GM10248 (cell line): Measurements from ENCODE around the gene ALKBH6.

Experiments
- CTCF ChIA-PET: fragments of 300-600 bp; sonication (Branson Sonifier 250); formaldehyde crosslinking; extraction: SDS; loops from one replicate; lab custom pipeline; 2021; ENCODE audit warnings: antibody characterized with exemption; lab: Yijun Ruan, JAX
- POLR2A ChIA-PET: fragments of 350-650 bp; sonication (Branson Sonifier 250); formaldehyde crosslinking; extraction: SDS; loops from one replicate; lab custom pipeline; 2020; ENCODE audit warnings: antibody characterized with exemption; lab: Yijun Ruan, JAX
- DNase-seq: peaks from one replicate; pipeline ENCODE4 v3.0.0; 2012; ENCODE audit errors: extremely low spot score
- TF ChIP-seq, protein P1 (sequence below): IDR thresholded peaks from 2 replicates; pipeline ENCODE4 v1.5.1; 2012; ENCODE audit warnings: mild to moderate bottlenecking, low read depth; ENCODE audit errors: extremely low read depth, missing control alignments, control extremely low read depth

ALKBH6 gene

DNA sequence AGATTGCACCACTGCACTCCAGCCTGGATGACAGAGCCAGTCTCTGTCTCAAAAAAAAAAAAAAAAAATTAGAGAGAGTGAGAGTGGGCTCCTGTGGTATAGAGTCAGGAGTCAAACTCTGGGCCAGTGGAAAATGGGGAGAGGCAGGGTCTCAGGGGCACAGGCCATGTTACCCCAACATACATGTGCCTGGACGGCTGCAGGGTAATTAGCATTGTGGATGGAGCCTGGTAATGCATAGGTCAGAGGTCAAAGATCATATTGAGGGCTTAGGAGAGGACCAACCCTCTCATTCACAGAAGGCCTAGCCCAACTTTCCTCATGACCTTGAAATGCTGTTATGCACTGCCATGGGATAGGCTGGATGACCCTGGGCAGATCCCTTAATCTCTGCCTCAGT, 11.5 kb upstream of the ALKBH6 start:
- TF ChIP-seq, protein P1, sequence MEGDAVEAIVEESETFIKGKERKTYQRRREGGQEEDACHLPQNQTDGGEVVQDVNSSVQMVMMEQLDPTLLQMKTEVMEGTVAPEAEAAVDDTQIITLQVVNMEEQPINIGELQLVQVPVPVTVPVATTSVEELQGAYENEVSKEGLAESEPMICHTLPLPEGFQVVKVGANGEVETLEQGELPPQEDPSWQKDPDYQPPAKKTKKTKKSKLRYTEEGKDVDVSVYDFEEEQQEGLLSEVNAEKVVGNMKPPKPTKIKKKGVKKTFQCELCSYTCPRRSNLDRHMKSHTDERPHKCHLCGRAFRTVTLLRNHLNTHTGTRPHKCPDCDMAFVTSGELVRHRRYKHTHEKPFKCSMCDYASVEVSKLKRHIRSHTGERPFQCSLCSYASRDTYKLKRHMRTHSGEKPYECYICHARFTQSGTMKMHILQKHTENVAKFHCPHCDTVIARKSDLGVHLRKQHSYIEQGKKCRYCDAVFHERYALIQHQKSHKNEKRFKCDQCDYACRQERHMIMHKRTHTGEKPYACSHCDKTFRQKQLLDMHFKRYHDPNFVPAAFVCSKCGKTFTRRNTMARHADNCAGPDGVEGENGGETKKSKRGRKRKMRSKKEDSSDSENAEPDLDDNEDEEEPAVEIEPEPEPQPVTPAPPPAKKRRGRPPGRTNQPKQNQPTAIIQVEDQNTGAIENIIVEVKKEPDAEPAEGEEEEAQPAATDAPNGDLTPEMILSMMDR, result no peak
- ChIA-PET CTCF (no interaction called here), POLR2A (no interaction called here)

DNA sequence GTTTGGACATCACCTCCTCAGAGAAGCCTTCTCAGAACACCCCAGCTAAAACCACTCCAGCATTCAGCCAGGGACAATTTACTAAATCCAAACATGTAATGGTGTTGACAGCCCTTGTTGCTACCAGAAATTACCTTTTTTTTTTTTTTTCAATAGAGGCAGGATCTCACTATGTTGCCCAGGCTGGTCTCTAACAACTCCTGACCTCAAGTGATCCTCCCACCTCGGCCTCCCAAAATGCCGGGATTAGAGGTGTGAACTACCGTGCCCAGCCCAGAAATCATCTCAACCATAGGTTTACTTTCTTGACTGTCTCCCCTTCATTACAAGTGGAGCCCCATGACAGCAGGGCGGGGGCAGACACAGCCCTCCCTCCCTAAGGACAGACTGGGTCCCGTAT, 9.4 kb upstream of the ALKBH6 start:
- POLR2A ChIA-PET, result no interaction called here

More for the DNA sequence above, 11.5 kb upstream of the ALKBH6 start:
- DNase-seq, result no peak

DNA sequence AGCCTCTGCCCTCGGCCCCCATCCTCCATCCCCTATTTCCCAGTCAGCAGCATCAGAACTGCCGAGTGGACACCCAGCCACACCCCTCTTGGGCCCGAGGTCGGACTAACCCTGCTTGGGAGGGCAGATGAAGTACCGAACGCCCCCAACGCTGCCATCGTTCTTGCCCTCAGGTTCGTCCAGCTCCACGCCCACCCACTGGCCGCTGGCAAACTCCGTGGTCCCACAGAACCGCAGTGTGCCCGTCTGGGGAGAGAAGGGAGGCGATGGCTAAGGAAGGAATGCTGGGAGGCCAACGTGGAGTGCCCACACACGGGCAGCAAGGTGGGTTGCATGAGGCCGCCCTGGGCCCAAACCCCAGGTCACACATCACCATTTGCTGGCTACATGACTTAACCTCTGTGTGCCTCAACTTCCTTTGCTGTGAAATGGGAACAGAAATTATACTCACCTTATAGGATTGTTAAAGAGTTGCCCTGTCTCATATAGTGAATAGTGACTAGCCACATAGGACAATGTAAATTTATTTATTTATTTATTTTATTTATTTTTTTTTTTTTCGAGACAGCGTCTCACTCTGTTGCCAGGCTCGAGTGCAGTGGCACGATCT, 5.2 kb upstream of the ALKBH6 start:
- ChIA-PET POLR2A (no interaction called here), CTCF (no interaction called here)
- no peak for DNase-seq
- TF ChIP-seq, protein P1, result no peak

More for the DNA sequence above, 9.4 kb upstream of the ALKBH6 start:
- CTCF ChIA-PET, result no interaction called here
- TF ChIP-seq, protein P1, result no peak
- no peak for DNase-seq

DNA sequence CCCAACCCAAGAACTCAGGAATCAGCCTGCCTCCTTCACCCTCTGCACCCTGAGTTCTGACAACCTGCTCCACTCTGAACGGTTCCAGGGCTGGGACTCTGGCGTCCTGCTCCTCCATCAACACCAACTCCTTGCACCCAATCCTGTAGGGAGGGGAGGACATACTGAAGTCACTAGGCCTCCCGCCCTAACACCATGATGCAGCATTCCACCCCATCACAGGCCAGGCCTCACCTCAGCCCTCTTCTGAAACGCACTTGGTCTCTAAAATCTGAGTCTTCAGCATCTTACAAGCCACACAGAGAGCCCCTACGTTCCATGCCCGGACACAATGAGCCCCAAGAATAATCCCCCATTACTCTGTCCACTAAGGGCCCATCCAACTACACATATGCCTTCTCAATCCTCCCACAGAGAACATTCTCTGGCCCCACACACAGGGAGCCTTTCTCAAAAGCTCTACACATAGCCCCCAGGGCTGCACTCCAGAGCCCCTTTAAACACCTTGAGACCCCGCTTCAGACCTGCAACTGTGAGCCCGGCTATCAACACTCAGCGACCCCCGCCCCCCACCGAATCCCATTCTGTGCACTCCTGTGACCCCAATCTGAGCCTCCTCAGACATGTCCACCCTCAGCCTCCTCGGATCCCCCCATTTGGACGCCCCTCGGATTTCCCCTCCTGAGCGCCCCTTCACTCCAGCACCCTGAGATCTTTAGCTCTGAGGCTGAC, 567 bp downstream of the ALKBH6 start:
- ChIA-PET POLR2A (interaction anchor here (0.6 kb wide), 1 partner anchor 39 kb away, joined by 3 read pairs; no protein-coding TSS in a partner anchor), CTCF (interaction anchor here (0.8 to 2.2 kb wide), 4 partner anchors 10 to 41 kb away, joined by 3 to 5 read pairs (median 4); partner anchors contain the start of gene THAP8)
- TF ChIP-seq, protein P1, result no peak
- DNase-seq, result no peak

DNA sequence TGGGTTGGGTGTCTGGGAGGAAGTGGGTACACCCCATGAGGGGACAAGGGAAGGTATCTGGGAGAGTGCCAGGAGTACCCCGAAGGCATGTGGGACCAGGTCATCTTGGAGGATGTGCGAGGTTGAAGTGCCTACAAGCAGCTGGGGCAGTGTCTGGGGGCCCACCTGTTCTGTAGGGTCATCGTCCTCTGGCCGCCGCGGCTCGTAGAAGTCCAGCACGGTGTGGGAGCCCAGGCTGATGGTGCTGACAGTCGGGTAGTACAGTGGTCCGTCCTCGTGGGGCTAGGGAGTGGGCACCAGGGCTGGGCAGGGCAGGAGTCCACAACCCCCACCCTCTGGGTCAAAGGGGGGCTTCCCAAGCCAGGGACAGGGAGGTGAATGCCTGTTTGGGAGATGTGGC, 3.6 kb downstream of the ALKBH6 start:
- no peak for DNase-seq
- TF ChIP-seq, protein P1, result no peak
- ChIA-PET CTCF (interaction anchor here (1.3 kb wide), 1 partner anchor 12 kb away, joined by 4 read pairs; no protein-coding TSS in a partner anchor), POLR2A (no interaction called here)

DNA sequence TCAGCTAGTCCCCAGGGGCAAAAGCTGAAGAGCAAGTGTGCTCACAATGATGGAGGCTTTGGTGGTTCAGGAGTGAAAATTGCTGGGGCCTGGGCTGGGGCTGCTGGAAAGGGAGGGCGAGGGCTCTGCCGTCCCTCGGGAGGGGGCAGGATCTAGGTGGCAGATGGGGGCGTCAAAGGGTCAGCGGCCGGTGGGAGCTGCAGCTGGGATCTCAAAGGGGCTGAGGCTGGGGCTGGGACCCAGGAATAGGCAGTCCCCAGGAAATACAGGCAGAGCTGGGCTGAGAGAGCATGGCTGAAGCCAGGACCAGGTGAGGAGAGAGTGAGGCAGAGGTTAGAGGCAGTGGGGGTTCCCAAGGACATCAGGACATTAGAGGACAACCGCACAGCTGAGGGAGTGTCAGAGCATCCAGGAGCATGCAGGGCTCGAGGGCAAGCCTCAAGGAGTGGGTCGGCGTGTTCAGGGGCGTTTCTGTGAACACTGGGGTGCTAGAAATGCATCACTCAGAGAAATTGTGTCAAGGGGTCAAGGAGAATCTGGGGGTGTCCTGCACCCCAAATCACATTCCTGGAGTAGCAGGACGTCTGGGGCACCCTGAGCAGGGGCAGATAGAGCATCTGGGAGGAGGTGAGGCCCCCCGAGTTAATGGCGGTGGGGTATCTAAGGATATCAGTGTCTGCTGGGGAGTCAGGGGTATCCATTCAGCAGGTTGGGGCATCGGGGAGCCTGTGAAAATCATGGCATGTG, 4.2 kb downstream of the ALKBH6 start:
- CTCF ChIA-PET, result interaction anchor here (1.3 kb wide), 2 partner anchors 12 to 16 kb away, joined by 3 to 4 read pairs; no protein-coding TSS in a partner anchor
- no peak for DNase-seq
- POLR2A ChIA-PET, result interaction anchor here (0.6 kb wide), 1 partner anchor 75 kb away, joined by 3 read pairs; no protein-coding TSS in a partner anchor
- TF ChIP-seq, protein P1, result no peak
